K562 (cell line): ENCODE data around the gene FHL1. TPM values are rescaled to one million over a fixed set of nuclear protein-coding genes. Genes with fewer than 3 reads are reported as not detected.

Experiments used
- ARID1B ChIP-seq: fragments of 450-650 bp; IDR thresholded peaks from 2 replicates; pipeline ENCODE4 v1.6.1; 2016; ENCODE audit warnings: antibody characterized with exemption, mild to moderate bottlenecking, inconsistent platforms
- CBX1 ChIP-seq: sonication (generic); IDR thresholded peaks from 2 replicates; pipeline ENCODE4 v1.6.1; 2016; ENCODE audit warnings: antibody characterized with exemption, low read depth, mild to moderate bottlenecking
- CXXC5 ChIP-seq: fragments of 250-450 bp; sonication (Bioruptor Pico); IDR thresholded peaks from 2 replicates; pipeline ENCODE4 v1.8.0; 2022; ENCODE audit warnings: inconsistent platforms, mild to moderate bottlenecking, moderate library complexity
- ILF3 ChIP-seq: fragments of 450-650 bp; IDR thresholded peaks from 2 replicates; pipeline ENCODE4 v1.6.1; 2018; ENCODE audit warnings: antibody characterized with exemption, mild to moderate bottlenecking, moderate library complexity, borderline replicate concordance
- MECOM ChIP-seq: fragments of 250-450 bp; sonication (Bioruptor Pico); IDR thresholded peaks from 2 replicates; pipeline ENCODE4 v1.8.0; 2022; ENCODE audit warnings: inconsistent platforms
- NELFE ChIP-seq: IDR thresholded peaks from 2 replicates; pipeline ENCODE4 v1.6.1; 2011; ENCODE audit warnings: mild to moderate bottlenecking; ENCODE audit not compliant: insufficient read depth, insufficient read length
- TAF15 ChIP-seq: fragments of 200-400 bp; formaldehyde crosslinking; IDR thresholded peaks from 2 replicates; pipeline ENCODE4 v1.6.1; 2017; ENCODE audit warnings: mild to moderate bottlenecking, low read depth, low read length, moderate library complexity
- THRAP3 ChIP-seq: fragments of 450-650 bp; IDR thresholded peaks from 2 replicates; pipeline ENCODE4 v1.6.1; 2016; ENCODE audit warnings: mild to moderate bottlenecking, inconsistent platforms, borderline replicate concordance
- polyA plus RNA-seq, 8 experiments: library from polyadenylated mRNA; depleted of rRNA in 4 of 8; stranded (reverse) in 5 of 8; unstranded in 3 of 8; fragments of >200 nt; fragmentation: Nextera tagmentation in 2 of 8; fragmentation: Illumina TruSeq in 1 of 8; extraction: Ambion mirVana in 2 of 8; extraction: Trizol in 1 of 8; gene quantifications; 2 replicates each; pipeline versions ENCODE4 v1.2.1 to v1.2.3, GENCODE V29; 2011 to 2014; ENCODE audit warnings: inconsistent platforms in 1 of 8, missing spikeins in 1 of 8
- total RNA-seq, 7 experiments: library from RNA; depleted of rRNA in 6 of 7; stranded (reverse); fragments of >200 nt in 6 of 7; fragmentation: Illumina TruSeq in 2 of 7; extraction: Trizol in 2 of 7; gene quantifications; 2 replicates each; pipeline versions ENCODE4 v1.2.1 to v1.2.3, GENCODE V29; 2011 to 2021; ENCODE audit warnings: low replicate concordance in 1 of 7
- TF ChIP-seq, protein P1 (sequence below): fragments of 450-650 bp; IDR thresholded peaks from 2 replicates; pipeline ENCODE4 v1.6.1; 2014; ENCODE audit warnings: low read depth, mild to moderate bottlenecking, moderate library complexity, borderline replicate concordance
- TF ChIP-seq, protein P2 (sequence below): fragments of 250-450 bp; sonication (Bioruptor Pico); IDR thresholded peaks from 2 replicates; pipeline ENCODE4 v1.5.0; 2021; ENCODE audit warnings: mild to moderate bottlenecking, borderline replicate concordance
- TF ChIP-seq, protein P3 (sequence below): fragments of 450-650 bp; IDR thresholded peaks from 2 replicates; pipeline ENCODE4 v1.6.1; 2016; ENCODE audit warnings: borderline replicate concordance
- TF ChIP-seq, protein P4 (sequence below), 2 experiments: fragments of 450-650 bp in 1 of 2; sonication (generic) in 1 of 2; formaldehyde crosslinking in 1 of 2; IDR thresholded peaks in 1 of 2; conservative IDR thresholded peaks in 1 of 2; 2 replicates each; pipeline versions ENCODE4 v1.6.1 to v1.8.1; 2016 to 2023; ENCODE audit warnings: mild to moderate bottlenecking in 2 of 2, moderate library complexity in 2 of 2, inconsistent platforms in 1 of 2, missing genetic modification reagents in 1 of 2
- TF ChIP-seq, protein P5 (sequence below): fragments of 450-650 bp; formaldehyde crosslinking; IDR thresholded peaks from 2 replicates; pipeline ENCODE4 v1.4.0; 2022; ENCODE audit warnings: mild to moderate bottlenecking, moderate library complexity
- TF ChIP-seq, protein P6 (sequence below): sonication (generic); formaldehyde crosslinking; IDR thresholded peaks from 2 replicates; pipeline ENCODE4 v1.8.1; 2023; ENCODE audit warnings: mild to moderate bottlenecking, missing genetic modification reagents

FHL1 gene
- total and polyA plus RNA-seq, 9 of the 15 experiments (the other 6 are each of a cell fraction or from before 2014, with no cell fraction given) = 0.03 to 3.0 (median 0.13) TPM; not detected in 1

DNA sequence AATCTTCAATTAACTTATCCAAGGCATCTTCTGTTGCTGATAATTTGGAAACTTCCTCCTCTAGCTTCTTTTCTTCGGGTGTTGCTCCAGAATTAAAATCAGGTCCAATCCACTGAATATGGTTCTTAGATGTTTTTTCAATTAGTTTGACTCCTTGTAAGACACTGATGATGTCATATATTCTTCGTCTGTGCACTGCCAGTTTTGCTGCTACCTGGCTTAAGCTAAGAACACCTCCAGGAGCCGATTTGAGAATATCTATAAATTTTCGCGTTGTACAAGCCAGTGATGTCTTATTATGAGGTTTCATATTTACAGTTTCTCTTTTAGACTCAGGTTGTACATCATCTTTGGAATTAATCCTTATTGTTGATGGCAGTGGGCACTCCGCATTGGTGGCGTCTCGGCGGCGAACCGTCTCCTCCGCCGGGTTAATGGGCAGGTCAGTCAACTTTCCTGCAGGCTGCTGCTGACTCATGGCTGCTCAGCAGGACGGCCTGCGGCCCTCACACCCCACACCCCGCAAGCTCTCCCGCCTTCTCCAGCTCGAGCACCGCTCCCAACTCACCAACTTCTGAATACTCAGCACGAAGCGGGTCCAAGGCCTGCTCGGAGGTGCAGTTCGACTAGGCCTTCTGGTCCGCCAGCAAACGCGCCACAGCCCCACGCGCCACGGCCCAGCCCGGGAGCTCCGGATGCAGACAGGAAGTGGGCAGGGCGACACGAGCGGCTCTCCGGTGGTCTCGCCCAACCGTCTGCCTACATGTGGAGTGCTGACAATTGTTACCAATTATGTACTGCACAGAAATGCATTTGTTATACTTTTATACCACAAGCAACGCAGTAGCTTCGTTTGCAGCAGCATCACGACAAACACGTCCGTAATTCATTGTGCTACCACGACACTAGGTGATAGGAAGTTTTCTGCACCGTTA lies 49.2 kb upstream of the FHL1 start (continued):
- TF ChIP-seq CXXC5 (CRISPR knock-in tag) (peak; percentile 63), MECOM (no peak), CBX1 (no peak), ARID1B (peak; percentile 59), ILF3 (no peak), THRAP3 (0 out of 2 replicates have a peak, but pooled peaks have one; percentile 74), TAF15 (no peak), NELFE (no peak)
- TF ChIP-seq, protein P1, sequence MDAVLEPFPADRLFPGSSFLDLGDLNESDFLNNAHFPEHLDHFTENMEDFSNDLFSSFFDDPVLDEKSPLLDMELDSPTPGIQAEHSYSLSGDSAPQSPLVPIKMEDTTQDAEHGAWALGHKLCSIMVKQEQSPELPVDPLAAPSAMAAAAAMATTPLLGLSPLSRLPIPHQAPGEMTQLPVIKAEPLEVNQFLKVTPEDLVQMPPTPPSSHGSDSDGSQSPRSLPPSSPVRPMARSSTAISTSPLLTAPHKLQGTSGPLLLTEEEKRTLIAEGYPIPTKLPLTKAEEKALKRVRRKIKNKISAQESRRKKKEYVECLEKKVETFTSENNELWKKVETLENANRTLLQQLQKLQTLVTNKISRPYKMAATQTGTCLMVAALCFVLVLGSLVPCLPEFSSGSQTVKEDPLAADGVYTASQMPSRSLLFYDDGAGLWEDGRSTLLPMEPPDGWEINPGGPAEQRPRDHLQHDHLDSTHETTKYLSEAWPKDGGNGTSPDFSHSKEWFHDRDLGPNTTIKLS = peak; percentile 46; the same call in 1 of the 2 replicates
- TF ChIP-seq, protein P2, sequence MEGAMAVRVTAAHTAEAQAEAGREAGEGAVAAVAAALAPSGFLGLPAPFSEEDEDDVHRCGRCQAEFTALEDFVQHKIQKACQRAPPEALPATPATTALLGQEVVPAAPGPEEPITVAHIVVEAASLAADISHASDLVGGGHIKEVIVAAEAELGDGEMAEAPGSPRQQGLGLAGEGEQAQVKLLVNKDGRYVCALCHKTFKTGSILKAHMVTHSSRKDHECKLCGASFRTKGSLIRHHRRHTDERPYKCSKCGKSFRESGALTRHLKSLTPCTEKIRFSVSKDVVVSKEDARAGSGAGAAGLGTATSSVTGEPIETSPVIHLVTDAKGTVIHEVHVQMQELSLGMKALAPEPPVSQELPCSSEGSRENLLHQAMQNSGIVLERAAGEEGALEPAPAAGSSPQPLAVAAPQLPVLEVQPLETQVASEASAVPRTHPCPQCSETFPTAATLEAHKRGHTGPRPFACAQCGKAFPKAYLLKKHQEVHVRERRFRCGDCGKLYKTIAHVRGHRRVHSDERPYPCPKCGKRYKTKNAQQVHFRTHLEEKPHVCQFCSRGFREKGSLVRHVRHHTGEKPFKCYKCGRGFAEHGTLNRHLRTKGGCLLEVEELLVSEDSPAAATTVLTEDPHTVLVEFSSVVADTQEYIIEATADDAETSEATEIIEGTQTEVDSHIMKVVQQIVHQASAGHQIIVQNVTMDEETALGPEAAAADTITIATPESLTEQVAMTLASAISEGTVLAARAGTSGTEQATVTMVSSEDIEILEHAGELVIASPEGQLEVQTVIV (CRISPR knock-in tag) = no peak
- TF ChIP-seq, protein P3, sequence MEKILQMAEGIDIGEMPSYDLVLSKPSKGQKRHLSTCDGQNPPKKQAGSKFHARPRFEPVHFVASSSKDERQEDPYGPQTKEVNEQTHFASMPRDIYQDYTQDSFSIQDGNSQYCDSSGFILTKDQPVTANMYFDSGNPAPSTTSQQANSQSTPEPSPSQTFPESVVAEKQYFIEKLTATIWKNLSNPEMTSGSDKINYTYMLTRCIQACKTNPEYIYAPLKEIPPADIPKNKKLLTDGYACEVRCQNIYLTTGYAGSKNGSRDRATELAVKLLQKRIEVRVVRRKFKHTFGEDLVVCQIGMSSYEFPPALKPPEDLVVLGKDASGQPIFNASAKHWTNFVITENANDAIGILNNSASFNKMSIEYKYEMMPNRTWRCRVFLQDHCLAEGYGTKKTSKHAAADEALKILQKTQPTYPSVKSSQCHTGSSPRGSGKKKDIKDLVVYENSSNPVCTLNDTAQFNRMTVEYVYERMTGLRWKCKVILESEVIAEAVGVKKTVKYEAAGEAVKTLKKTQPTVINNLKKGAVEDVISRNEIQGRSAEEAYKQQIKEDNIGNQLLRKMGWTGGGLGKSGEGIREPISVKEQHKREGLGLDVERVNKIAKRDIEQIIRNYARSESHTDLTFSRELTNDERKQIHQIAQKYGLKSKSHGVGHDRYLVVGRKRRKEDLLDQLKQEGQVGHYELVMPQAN = no peak
- TF ChIP-seq, protein P4, sequence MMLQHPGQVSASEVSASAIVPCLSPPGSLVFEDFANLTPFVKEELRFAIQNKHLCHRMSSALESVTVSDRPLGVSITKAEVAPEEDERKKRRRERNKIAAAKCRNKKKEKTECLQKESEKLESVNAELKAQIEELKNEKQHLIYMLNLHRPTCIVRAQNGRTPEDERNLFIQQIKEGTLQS (IDR thresholded peaks at IDR 0.05) = peak; percentile 85
- TF ChIP-seq, protein P4 (CRISPR knock-in tag; conservative IDR thresholded peaks at IDR 0.05) = no peak; the same call in 1 of the 2 replicates
- TF ChIP-seq, protein P5, sequence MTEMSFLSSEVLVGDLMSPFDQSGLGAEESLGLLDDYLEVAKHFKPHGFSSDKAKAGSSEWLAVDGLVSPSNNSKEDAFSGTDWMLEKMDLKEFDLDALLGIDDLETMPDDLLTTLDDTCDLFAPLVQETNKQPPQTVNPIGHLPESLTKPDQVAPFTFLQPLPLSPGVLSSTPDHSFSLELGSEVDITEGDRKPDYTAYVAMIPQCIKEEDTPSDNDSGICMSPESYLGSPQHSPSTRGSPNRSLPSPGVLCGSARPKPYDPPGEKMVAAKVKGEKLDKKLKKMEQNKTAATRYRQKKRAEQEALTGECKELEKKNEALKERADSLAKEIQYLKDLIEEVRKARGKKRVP (CRISPR knock-in tag) = no peak
- TF ChIP-seq, protein P6, sequence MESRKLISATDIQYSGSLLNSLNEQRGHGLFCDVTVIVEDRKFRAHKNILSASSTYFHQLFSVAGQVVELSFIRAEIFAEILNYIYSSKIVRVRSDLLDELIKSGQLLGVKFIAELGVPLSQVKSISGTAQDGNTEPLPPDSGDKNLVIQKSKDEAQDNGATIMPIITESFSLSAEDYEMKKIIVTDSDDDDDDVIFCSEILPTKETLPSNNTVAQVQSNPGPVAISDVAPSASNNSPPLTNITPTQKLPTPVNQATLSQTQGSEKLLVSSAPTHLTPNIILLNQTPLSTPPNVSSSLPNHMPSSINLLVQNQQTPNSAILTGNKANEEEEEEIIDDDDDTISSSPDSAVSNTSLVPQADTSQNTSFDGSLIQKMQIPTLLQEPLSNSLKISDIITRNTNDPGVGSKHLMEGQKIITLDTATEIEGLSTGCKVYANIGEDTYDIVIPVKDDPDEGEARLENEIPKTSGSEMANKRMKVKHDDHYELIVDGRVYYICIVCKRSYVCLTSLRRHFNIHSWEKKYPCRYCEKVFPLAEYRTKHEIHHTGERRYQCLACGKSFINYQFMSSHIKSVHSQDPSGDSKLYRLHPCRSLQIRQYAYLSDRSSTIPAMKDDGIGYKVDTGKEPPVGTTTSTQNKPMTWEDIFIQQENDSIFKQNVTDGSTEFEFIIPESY (CRISPR knock-in tag) = peak; percentile 89
